HG03565 (cell line): ENCODE measurements around the gene TEX48.

Experiments
- ATAC-seq: cut with Tn5 transposase; IDR thresholded peaks from one replicate; pipeline ENCODE4 v1.9.1; 2021; ENCODE audit warnings: mild to moderate bottlenecking, moderate library complexity; ENCODE audit not compliant: unreplicated experiment

Gene TEX48

DNA sequence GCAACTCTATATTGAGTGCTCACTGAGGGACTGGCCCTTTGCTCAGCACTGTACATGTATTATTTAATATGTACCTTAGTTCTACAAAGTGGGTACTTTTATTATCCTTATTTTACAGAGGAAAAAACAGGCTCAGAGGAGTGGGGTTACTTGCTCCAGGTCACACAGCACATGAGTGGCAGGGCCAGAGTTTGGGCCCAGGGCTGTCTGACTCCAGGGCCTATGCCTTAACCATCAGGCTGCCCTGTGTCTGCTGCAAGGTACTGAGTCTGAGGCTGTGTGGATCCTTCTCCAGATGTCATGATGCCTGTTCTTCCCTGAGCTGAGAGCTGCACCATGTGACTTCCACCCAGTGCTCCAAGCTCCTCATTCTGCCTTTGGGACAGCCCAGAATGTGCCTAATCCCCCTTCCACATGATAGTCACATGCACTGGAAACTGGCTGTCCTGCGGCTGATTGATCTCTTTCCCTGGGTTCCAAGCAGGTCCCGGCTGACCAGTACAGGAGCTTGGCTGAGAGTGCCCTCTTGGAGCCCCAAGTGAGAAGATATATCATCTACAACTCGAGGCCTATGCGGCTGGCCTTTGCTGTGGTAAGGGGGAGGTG lies 55.5 kb downstream of the TEX48 start:
- ATAC-seq: no peak

DNA sequence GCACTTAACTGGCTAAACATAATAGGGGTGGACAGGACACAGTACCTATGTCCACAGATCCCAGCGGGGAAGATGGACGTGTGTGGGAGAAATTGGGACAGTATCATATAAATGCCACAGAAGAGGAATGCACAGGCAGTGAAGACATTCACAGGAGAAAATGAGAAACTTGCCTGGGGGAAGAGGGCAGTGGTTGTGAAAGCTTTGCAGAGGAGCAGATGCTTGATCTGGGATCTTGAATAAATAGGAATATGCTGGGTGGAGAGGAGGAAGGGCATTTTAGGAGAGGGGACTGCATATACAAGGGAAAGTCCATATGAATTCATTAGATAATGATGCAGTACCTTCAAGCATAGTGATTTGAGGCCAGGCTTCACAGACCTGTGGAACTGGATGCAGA lies 57.3 kb downstream of the TEX48 start:
- ATAC-seq: no peak

DNA sequence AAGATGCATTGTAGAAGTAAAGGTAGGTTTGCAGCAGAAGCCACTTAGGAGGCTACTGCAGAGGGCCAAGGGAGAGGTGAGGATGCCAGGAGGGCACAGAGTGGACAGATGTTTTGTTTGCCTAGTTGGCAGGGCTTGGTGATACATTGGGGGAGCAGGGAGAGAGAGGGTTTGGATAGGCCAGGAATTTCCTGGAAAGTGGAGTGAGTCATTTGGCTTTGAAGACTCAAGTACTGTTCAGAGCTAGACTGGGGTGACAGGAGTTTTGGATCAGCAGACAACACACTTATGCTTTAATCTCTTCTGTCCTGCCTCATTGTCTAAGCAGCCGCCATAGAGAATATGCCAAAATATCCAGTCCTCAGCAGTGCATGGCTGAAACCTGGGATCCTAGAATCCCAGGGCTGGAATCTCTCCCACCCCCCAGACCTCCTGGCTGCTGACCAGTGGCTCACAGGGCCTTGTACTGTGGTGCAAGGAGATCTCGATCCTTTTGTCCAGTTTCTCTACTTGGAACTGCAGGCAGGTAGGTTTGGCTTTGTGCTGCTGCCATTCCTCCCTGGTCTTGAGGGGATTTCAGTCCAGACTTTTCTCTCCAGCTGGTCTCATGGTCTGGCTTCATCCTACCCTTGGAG lies 59.9 kb downstream of the TEX48 start:
- no peak for ATAC-seq

DNA sequence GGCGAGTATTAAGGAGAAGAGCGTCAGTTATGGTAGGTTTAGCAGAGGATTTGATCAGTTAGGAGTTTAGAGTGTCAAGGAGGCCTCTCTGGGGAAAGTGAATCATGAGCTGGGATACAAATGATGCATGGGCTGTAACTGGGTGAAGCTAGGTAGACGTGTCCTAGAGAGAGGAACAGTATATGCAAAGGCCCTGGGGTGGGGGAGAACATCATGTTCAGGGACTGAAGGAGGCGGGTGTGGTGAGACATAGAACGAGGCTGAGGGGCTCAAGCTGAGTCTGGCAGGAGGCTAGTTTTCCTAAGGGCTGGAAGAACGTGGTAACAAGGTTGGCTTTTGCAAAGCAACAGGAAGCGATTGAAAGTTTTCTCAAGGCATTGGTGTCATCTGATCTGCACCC lies 60.4 kb downstream of the TEX48 start:
- ATAC-seq: no peak

DNA sequence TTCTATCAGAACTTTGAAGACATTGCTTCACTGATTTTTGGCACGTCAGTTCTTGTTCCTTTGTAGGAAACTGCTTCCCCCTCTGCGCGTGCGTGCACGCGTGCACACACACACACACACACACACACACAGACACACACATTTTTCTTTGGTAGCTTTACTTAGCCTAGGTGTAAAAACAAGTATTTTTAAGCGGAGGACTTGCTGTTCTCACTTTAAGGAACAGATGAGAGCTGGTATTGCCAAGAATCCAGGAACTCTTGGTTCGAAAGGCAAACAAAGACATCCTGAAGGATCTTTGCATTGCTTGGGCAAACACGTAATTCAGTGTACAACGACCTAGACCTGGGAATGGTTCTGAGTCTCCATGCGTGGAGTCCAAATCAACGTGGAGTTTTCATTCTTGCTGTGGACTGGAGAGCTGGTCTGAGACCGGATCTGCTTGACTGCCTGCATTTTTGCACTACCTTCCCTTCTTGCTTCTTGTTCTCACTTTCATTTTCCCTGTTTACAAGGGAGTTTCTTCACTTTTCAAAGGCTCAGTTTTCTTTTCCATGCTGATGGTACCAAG lies 62.7 kb downstream of the TEX48 start:
- peak; percentile 42 for ATAC-seq

DNA sequence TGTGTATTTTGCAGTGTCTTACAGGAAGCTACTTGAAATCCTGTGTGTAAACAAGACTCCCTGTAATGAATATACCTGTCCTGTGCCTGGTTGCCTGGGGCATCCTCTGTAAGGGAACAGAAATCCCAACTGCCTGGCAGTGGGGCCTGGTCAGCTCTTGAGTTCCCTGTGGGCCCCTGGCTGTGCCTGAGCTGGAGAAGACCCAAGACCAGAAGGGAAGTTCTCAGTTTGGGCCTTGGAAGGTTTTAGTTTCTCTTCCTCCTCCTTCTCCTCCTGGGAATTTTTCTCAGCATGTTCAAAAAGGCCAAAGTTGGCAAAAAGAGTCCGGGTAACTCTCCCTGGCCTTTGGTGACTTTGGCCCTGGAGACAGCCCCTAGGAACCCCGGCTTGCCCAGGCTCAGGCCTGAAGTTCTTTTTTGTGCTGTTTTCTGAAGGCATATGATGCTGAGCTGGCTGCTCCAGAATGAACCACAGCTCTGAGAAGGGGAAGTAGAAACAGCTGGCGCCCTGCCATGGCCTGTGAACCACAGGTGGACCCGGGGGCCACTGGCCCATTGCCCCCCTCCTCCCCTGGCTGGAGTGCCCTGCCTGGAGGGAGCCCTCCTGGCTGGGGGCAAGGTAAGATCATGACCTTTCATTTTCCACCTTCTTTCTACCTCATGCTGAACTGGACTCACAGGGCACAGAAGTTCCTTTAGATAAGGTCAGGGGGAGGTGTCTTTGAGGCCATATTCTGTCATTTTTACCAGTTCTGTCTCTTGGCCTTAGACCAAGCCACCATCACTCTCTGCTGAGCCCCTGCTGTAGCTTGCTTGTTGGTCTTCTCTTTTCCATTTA lies 65.1 kb downstream of the TEX48 start:
- ATAC-seq: peak; percentile 62
